GM12878 (cell line): Measurements from ENCODE around the gene RAD18. TPM values are rescaled to one million over a fixed set of nuclear protein-coding genes. Genes with fewer than 3 reads are reported as not detected.

Experiments used
- ATAC-seq: fragments of 200-7000 bp; cut with Tn5 transposase; 3 replicates; pipeline ENCODE4 v1.9.1; 2020; ENCODE audit warnings: mild to moderate bottlenecking, moderate library complexity
- BruUV-seq: library from RNA; stranded (reverse); fragments of 400-500 nt; replicated peaks from 2 replicates; lab custom pipeline; 2021; lab: Mats Ljungman, UMichigan
- CTCF ChIA-PET: fragments of 300-600 bp; sonication (Branson Sonifier 250); formaldehyde crosslinking; extraction: SDS; loops from one replicate; lab custom pipeline; 2021; ENCODE audit warnings: inconsistent platforms; lab: Yijun Ruan, JAX
- POLR2A ChIA-PET: fragments of 350-600 bp; formaldehyde crosslinking; extraction: SDS; loops from one replicate; lab custom pipeline; 2021; ENCODE audit warnings: inconsistent platforms; lab: Charles Lee
- RAD21 ChIA-PET: fragments of 300-600 bp; sonication (Branson Sonifier 250); formaldehyde crosslinking; loops from one replicate; lab custom pipeline; 2023; ENCODE audit warnings: antibody characterized with exemption; ENCODE audit not compliant: unreplicated experiment; lab: Charles Lee
- SMC1A ChIA-PET: fragments of 300-600 bp; sonication (Branson Sonifier 250); formaldehyde crosslinking; loops from one replicate; lab custom pipeline; 2023; ENCODE audit not compliant: unreplicated experiment, uncharacterized antibody; lab: Charles Lee
- DNase-seq: peaks from one replicate; pipeline ENCODE4 v3.0.0-alpha.2; 2011; ENCODE audit warnings: low read depth, low spot score
- FAIRE-seq: peaks from 3 replicates; lab custom pipeline; 2011; peaks lifted over from hg19 to GRCh38; lab: Jason Lieb, UNC
- H2AFZ ChIP-seq: 2 replicates; pipeline ENCODE4 v1.6.0; 2011; ENCODE audit warnings: low read depth, low read length, control low read depth; ENCODE audit not compliant: control insufficient read depth
- H3K27ac ChIP-seq: 2 replicates; pipeline ENCODE4 v1.5.1; 2011; ENCODE audit warnings: control low read depth; ENCODE audit not compliant: control insufficient read depth, insufficient read depth
- H3K27me3 ChIP-seq, 2 experiments: replicated peaks in 1 of 2; 2 replicates each; pipeline versions ENCODE4 v1.6.0 to v1.6.1; 2011; ENCODE audit warnings: low read length in 1 of 2; ENCODE audit not compliant: control insufficient read depth in 2 of 2, insufficient read depth in 2 of 2
- H3K36me3 ChIP-seq, 2 experiments: 2 replicates each; pipeline ENCODE4 v1.5.1; 2011; ENCODE audit warnings: low read length in 1 of 2; ENCODE audit not compliant: control insufficient read depth in 2 of 2, insufficient read depth in 2 of 2
- H3K4me1 ChIP-seq: 2 replicates; pipeline ENCODE4 v1.6.1; 2011; ENCODE audit warnings: mild to moderate bottlenecking, low read length, moderate library complexity, mixed read lengths; ENCODE audit not compliant: control insufficient read depth, insufficient read depth
- H3K4me2 ChIP-seq: 2 replicates; pipeline ENCODE4 v1.6.0; 2011; ENCODE audit warnings: control low read depth; ENCODE audit not compliant: control insufficient read depth, insufficient read depth
- H3K4me3 ChIP-seq: fragments of 200-600 bp; sonication (generic); 2 replicates; pipeline ENCODE4 v1.5.1; 2016
- H3K79me2 ChIP-seq: 2 replicates; pipeline ENCODE4 v1.6.0; 2011; ENCODE audit warnings: low read length; ENCODE audit not compliant: control insufficient read depth, insufficient read depth
- H3K9ac ChIP-seq: 2 replicates; pipeline ENCODE4 v1.8.0; 2011; ENCODE audit warnings: low read length, control low read depth, mixed read lengths; ENCODE audit not compliant: control insufficient read depth, insufficient read depth
- H3K9me3 ChIP-seq: replicated peaks from 3 replicates; pipeline ENCODE4 v1.5.1; 2011; ENCODE audit warnings: mild to moderate bottlenecking, low read length; ENCODE audit not compliant: control insufficient read depth, insufficient read depth
- H4K20me1 ChIP-seq: 2 replicates; pipeline ENCODE4 v1.6.0; 2011; ENCODE audit not compliant: control insufficient read depth, insufficient read depth
- ATF3 ChIP-seq: IDR thresholded peaks from 2 replicates; pipeline ENCODE4 v1.6.1; 2011; ENCODE audit warnings: low read depth, mild to moderate bottlenecking, low read length, moderate library complexity, borderline replicate concordance; ENCODE audit errors: extremely low read depth
- BACH1 ChIP-seq: fragments of 450-650 bp; IDR thresholded peaks from 2 replicates; pipeline ENCODE4 v1.6.1; 2017; ENCODE audit warnings: mild to moderate bottlenecking, borderline replicate concordance
- BHLHE40 ChIP-seq, 2 experiments: fragments of 450-650 bp in 1 of 2; IDR thresholded peaks; 2 replicates each; pipeline ENCODE4 v1.6.1; 2011 to 2017; ENCODE audit warnings: low read depth in 2 of 2, borderline replicate concordance in 1 of 2, improper control_type of control experiment in 1 of 2, low read length in 1 of 2, mild to moderate bottlenecking in 1 of 2
- GATAD2B ChIP-seq: fragments of 450-650 bp; conservative IDR thresholded peaks from 2 replicates; pipeline ENCODE4 v1.6.1; 2017; ENCODE audit warnings: low read depth, mild to moderate bottlenecking, moderate library complexity
- POLR2A ChIP-seq: IDR thresholded peaks from 2 replicates; pipeline ENCODE4 v1.6.1; 2011; ENCODE audit warnings: low read depth, mild to moderate bottlenecking, low read length
- SREBF1 ChIP-seq: IDR thresholded peaks from 2 replicates; pipeline ENCODE4 v1.6.1; 2012; ENCODE audit warnings: mild to moderate bottlenecking, low read length
- ZNF622 ChIP-seq: fragments of 450-650 bp; IDR thresholded peaks from 2 replicates; pipeline ENCODE4 v1.6.1; 2017; ENCODE audit warnings: mild to moderate bottlenecking, inconsistent platforms
- WGBS: methylation state at CpG from one replicate; pipeline ENCODE4 v1.1.6; 2016; ENCODE audit warnings: low lambda C conversion rate; ENCODE audit not compliant: insufficient replicate concordance, insufficient coverage; ENCODE audit errors: missing lambda C conversion rate; 5-methylcytosine and 5-hydroxymethylcytosine counted together
- in situ Hi-C: fragments of 300-500 bp; cut with MboI; formaldehyde crosslinking; loops from 9 replicates; pipeline ENCODE4 v1.14.3; 2018; ENCODE audit warnings: mixed read lengths
- intact Hi-C: fragments of 100-400 bp; cut with micrococcal nuclease; formaldehyde crosslinking; loops from one replicate; pipeline ENCODE4 v1.14.2; 2022; ENCODE audit not compliant: unreplicated experiment
- polyA plus RNA-seq, 11 experiments: library from polyadenylated mRNA; depleted of rRNA in 4 of 11; unstranded in 6 of 11; stranded (reverse) in 5 of 11; fragments of >200 nt; fragmentation: Nextera tagmentation in 4 of 11; fragmentation: Illumina TruSeq in 1 of 11; extraction: Ambion mirVana in 4 of 11; extraction: Trizol in 1 of 11; gene quantifications; 1 replicate in 1 of 11; 2 replicates in 10 of 11; pipeline versions ENCODE4 v1.2.1 to v1.2.3, GENCODE V29; 2011 to 2016; ENCODE audit warnings: inconsistent platforms in 2 of 11, missing spikeins in 2 of 11, low read depth in 1 of 11
- total RNA-seq, 4 experiments: library from RNA; depleted of rRNA in 3 of 4; stranded (reverse); fragments of >200 nt in 3 of 4; fragmentation: Illumina TruSeq in 1 of 4; extraction: Trizol in 1 of 4; gene quantifications; 2 replicates each; pipeline versions ENCODE4 v1.2.1 to v1.2.3, GENCODE V29; 2013 to 2021

Gene RAD18
- total and polyA plus RNA-seq, 10 of the 15 experiments (the other 5 are each of a cell fraction or from before 2014, with no cell fraction given) = 8.7 to 38.6 (median 19.2) TPM

DNA sequence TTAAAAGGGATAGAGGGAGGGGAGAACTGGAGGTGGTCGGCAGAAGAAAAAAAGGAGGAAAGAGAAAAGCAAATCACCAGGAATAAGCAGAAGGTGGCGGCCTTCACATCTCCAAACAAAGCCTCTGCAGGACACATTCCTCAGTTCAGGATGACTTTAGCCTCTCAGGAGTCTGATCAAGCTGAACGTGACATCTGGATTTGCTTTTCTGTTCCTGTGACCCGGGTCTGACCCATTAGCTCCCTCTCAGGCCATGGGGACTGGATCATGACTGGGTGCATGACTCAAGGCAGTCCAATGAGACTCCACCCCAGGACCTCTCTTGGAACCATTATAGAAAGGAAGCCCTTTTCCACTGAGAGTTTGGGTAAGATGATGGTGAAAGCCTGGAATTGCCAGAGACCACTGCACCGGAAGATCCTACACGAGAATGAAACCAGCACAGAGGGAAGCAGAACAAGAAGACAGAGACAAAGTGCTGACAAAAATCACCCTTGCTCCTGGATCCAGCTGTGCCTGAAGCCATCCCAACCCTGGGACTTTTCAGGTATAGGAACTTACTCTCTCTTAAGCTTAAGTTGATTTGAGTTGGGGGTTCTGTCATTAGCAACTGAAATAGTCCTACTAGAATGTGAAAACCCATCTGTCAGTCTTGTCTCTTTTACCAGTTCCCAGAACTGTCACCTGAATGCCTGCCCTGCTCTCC lies 45.4 kb upstream of the RAD18 start:
- DNase-seq = no peak
- BruUV-seq = no TSS peak
- Histone ChIP-seq H3K9me3 (no peaks in the 10 kb centered on the region), H3K27ac (no peak overlapping the region), H4K20me1 (no peaks in the 10 kb centered on the region), H2AFZ (no peak overlapping the region), H3K4me1 (no peaks in the 10 kb centered on the region), H3K36me3 (no peaks in the 10 kb centered on the region)
- whole genome bisulfite sequencing = 35% methylated on average over 6 of the region's 6 CpGs
- ChIA-PET POLR2A (no interaction called here), RAD21 (no interaction called here)
- intact Hi-C loops = no loop called here
- FAIRE-seq = no peak
- ATAC-seq = no peak
- TF ChIP-seq ZNF622 = no peak
- TF ChIP-seq ATF3 = no peak
- TF ChIP-seq BHLHE40 (IDR thresholded peaks at IDR 0.05; ENCODE audit: borderline replicate concordance in 1 of 2, low read depth in 2 of 2, low read length in 1 of 2) = no peak
- no peak for TF ChIP-seq BACH1
- no peak for TF ChIP-seq GATAD2B
- no peak for TF ChIP-seq SREBF1
- TF ChIP-seq, all 136 proteins: peak for 0
- in situ Hi-C loops = no loop called here
- ChIA-PET CTCF (no interaction called here), SMC1A (interaction anchor here (0.8 kb wide), 1 partner anchor 23 kb away, joined by 3 read pairs; no protein-coding TSS in a partner anchor)
- H3K79me2 ChIP-seq = no peaks in the 10 kb centered on the region
- H3K27me3 ChIP-seq = 0 out of 4 replicates have a peak, but pooled peaks cover 0 to 2% of the 10 kb centered on the region in 2 experiments
- no peak overlapping the region for H3K4me3 ChIP-seq
- no peak overlapping the region for H3K9ac ChIP-seq
- H3K4me2 ChIP-seq = no peak overlapping the region

GRCh38 chr3:9007928-9008327 lies 44.7 kb upstream of the RAD18 start:
- no peak overlapping the region for H2AFZ ChIP-seq
- no peaks in the 10 kb centered on the region for H3K79me2 ChIP-seq
- H3K9me3 ChIP-seq = no peaks in the 10 kb centered on the region
- ChIA-PET SMC1A (no interaction called here), POLR2A (no interaction called here), RAD21 (no interaction called here), CTCF (no interaction called here)
- no peak overlapping the region for H3K4me3 ChIP-seq
- H3K36me3 ChIP-seq = no peaks in the 10 kb centered on the region
- no peak for DNase-seq
- H3K4me2 ChIP-seq = no peak overlapping the region
- FAIRE-seq = no peak
- no peak overlapping the region for H3K27ac ChIP-seq
- ATAC-seq = no peak
- no peak overlapping the region for H3K9ac ChIP-seq
- in situ Hi-C loops = no loop called here
- TF ChIP-seq POLR2A = no peak
- no peaks in the 10 kb centered on the region for H3K4me1 ChIP-seq
- BruUV-seq = no TSS peak
- 0% methylated on average over 2 of the region's 2 CpGs for WGBS
- no peaks in the 10 kb centered on the region for H4K20me1 ChIP-seq
- intact Hi-C loops = no loop called here
- 0 out of 4 replicates have a peak, but pooled peaks cover 0 to 2% of the 10 kb centered on the region in 2 experiments for H3K27me3 ChIP-seq
